Measurements from ENCODE around the gene EPSTI1.
A peak's percentile ranks its signal among the peaks of the same experiment; 100 is the strongest.

Gene EPSTI1

DNA sequence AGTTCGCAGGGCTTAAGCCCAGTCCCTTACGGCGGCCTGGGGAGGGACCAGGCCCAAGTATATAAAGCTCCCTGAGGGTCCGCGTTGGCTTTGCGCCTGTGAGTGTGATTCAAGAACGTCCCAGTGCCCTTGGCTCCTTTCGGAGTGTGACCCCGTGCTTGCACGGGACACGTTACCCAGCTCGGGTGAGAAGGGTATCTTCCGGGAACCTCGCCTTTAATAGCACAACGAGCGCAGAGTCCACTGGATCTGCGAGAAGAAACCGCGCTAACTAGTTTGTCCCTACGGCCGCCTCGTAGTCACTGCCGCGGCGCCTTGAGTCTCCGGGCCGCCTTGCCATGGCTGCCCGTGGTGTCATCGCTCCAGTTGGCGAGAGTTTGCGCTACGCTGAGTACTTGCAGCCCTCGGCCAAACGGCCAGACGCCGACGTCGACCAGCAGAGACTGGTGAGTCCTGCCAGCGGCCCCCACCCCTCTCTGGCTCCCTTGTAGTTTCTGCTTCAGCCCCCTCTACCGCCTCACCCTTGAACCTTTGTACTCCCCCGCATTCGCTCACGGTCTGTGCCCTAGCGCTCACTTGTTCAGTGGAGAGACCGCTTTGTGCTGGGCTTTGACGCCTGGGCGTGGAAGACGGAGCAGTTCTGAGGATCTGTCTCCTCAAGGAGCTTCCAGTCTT lies 31.4 kb upstream of the EPSTI1 start, which contains the start of gene DNAJC15:
Gene DNAJC15, plus strand, starts transcription at position 298 of the 675 bp plus-strand sequence. Its CDS starts 41 bp downstream, at position 339.
- peaks cover 11% of the 10 kb centered on the region for H3K4me1 ChIP-seq (ENCODE audit: control insufficient read depth, insufficient read depth, low read length, poor library complexity, severe bottlenecking)
- peak within 1 kb of the TSS; percentile 89 for H3K4me3 ChIP-seq (ENCODE audit: insufficient read depth, low read depth, low read length, poor library complexity, severe bottlenecking)
- no peaks in the 10 kb centered on the region for H3K36me3 ChIP-seq (ENCODE audit: control insufficient read depth, insufficient read depth, low read length)
- no peaks in the 10 kb centered on the region for H3K9me3 ChIP-seq (ENCODE audit: control insufficient read depth, low read length)
- H3K27me3 ChIP-seq (replicated peaks; ENCODE audit: control insufficient read depth, insufficient read depth, low read length, poor library complexity, severe bottlenecking): no peaks in the 10 kb centered on the region
- peak; percentile 13 to 53 (median 49) for DNase-seq
- H3K27ac ChIP-seq (ENCODE audit: insufficient read depth, low read length, poor library complexity, severe bottlenecking): peak within 1 kb of the TSS; percentile 57

DNA sequence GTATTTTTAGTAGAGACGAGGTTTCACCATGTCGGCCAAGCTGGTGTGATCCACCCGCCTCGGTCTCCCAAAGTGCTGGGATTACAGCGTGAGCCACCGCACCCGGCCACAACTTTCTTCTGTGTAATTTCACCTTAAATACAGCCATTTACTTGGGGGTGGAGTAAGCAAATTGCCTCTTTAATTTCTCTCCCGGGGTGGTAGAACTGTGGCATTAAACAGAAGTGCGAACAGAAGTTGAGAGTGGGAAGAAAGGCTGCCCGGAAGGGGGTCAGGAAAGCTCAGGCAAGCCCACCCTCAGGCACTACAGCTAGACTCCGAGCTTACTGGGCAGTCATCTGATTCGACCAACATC lies 30.9 kb upstream of the EPSTI1 start:
- Histone ChIP-seq H3K9me3 (ENCODE audit: control insufficient read depth, low read length) (no peaks in the 10 kb centered on the region), H3K4me1 (ENCODE audit: control insufficient read depth, insufficient read depth, low read length, poor library complexity, severe bottlenecking) (peaks cover 11% of the 10 kb centered on the region), H3K36me3 (ENCODE audit: control insufficient read depth, insufficient read depth, low read length) (no peaks in the 10 kb centered on the region), H3K4me3 (ENCODE audit: insufficient read depth, low read depth, low read length, poor library complexity, severe bottlenecking) (peak overlapping the region; percentile 89), H3K27ac (ENCODE audit: insufficient read depth, low read length, poor library complexity, severe bottlenecking) (peak overlapping the region; percentile 57), H3K27me3 (replicated peaks; ENCODE audit: control insufficient read depth, insufficient read depth, low read length, poor library complexity, severe bottlenecking) (no peaks in the 10 kb centered on the region)
- no peak for DNase-seq

DNA sequence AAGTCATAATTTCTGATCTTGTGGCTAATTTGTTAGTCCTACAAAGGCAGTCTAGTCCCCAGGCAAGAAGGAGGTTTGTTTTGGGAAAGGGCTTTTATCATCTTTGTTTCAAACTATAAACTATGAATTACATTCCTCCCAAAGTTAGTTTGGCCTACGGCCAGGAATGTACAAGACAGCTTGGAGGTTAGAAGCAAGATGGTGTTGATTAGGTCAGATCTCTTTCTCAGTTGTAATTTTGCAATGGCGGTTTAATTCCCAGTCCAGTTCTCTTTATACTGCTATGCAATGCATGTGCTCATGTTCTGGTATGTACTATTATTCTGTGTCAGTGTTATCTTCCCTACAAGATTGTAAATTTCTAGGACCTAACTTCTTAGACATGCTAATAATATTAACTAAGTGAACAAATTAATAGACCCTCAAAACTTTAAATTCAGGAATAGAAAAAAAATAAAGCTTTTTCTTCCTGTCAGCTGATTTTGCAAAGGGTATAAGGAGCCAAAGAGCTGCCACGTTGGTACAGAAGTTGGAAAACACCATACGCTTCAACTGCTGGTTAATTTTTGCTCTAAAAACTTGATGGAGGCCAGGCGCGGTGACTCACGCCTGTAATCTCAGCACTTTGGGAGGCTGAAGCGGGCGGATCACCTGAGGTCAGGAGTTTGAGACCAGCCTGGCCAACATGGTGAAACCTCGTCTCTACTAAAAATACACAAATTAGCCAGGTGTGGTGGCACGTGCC lies 30.1 kb upstream of the EPSTI1 start:
- Histone ChIP-seq H3K36me3 (ENCODE audit: control insufficient read depth, insufficient read depth, low read length) (no peaks in the 10 kb centered on the region), H3K9me3 (ENCODE audit: control insufficient read depth, low read length) (no peaks in the 10 kb centered on the region), H3K4me3 (ENCODE audit: insufficient read depth, low read depth, low read length, poor library complexity, severe bottlenecking) (no peak overlapping the region), H3K27ac (ENCODE audit: insufficient read depth, low read length, poor library complexity, severe bottlenecking) (no peak overlapping the region), H3K4me1 (ENCODE audit: control insufficient read depth, insufficient read depth, low read length, poor library complexity, severe bottlenecking) (peaks cover 11% of the 10 kb centered on the region), H3K27me3 (replicated peaks; ENCODE audit: control insufficient read depth, insufficient read depth, low read length, poor library complexity, severe bottlenecking) (no peaks in the 10 kb centered on the region)
- no peak for DNase-seq

DNA sequence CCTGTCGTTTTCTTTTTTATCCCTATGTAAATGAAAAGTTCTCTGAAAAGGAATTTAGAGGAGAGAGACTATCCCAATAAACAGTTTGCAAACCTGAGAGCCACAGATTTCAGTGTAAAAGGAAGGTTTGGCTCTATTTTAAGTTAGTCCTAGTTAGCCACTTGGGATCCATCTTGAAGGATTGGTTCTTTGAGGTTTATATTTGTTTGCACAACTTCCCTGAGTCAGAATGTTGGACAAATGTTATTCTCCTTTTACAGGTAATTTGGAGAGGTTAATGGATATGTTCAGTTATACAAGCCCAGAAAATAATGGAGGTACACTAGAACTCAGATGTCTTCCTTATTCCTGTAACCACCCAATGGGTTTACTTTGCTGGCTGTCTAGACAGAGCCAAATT lies 28.8 kb upstream of the EPSTI1 start:
- Histone ChIP-seq H3K4me3 (ENCODE audit: insufficient read depth, low read depth, low read length, poor library complexity, severe bottlenecking) (no peak overlapping the region), H3K27me3 (replicated peaks; ENCODE audit: control insufficient read depth, insufficient read depth, low read length, poor library complexity, severe bottlenecking) (no peaks in the 10 kb centered on the region), H3K27ac (ENCODE audit: insufficient read depth, low read length, poor library complexity, severe bottlenecking) (no peak overlapping the region), H3K36me3 (ENCODE audit: control insufficient read depth, insufficient read depth, low read length) (no peaks in the 10 kb centered on the region), H3K9me3 (ENCODE audit: control insufficient read depth, low read length) (no peaks in the 10 kb centered on the region), H3K4me1 (ENCODE audit: control insufficient read depth, insufficient read depth, low read length, poor library complexity, severe bottlenecking) (peaks cover 11% of the 10 kb centered on the region)
- DNase-seq: no peak

DNA sequence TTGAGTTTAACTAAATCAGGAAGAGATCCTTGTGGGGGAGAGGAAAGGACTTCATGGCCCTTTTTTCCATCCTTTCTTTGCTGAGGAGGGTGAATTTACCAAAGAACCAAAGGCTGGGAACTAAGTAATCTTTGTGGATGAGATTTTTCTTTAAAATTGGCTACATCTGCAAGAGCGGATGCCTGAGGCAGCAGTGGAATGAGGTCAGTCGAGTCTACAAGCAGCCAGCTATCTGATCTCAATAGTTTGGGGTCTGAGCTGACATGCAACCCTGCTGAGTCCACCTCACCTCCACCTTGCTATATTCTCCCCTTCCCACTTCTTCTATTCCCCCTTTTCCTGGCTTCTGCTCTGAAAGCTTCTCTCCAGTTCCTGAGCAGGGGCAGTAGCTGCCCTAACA lies 27.8 kb upstream of the EPSTI1 start:
- Histone ChIP-seq H3K9me3 (ENCODE audit: control insufficient read depth, low read length) (no peaks in the 10 kb centered on the region), H3K36me3 (ENCODE audit: control insufficient read depth, insufficient read depth, low read length) (no peaks in the 10 kb centered on the region), H3K4me1 (ENCODE audit: control insufficient read depth, insufficient read depth, low read length, poor library complexity, severe bottlenecking) (peaks cover 11% of the 10 kb centered on the region), H3K4me3 (ENCODE audit: insufficient read depth, low read depth, low read length, poor library complexity, severe bottlenecking) (no peak overlapping the region), H3K27ac (ENCODE audit: insufficient read depth, low read length, poor library complexity, severe bottlenecking) (no peak overlapping the region), H3K27me3 (replicated peaks; ENCODE audit: control insufficient read depth, insufficient read depth, low read length, poor library complexity, severe bottlenecking) (no peaks in the 10 kb centered on the region)
- DNase-seq: no peak

DNA sequence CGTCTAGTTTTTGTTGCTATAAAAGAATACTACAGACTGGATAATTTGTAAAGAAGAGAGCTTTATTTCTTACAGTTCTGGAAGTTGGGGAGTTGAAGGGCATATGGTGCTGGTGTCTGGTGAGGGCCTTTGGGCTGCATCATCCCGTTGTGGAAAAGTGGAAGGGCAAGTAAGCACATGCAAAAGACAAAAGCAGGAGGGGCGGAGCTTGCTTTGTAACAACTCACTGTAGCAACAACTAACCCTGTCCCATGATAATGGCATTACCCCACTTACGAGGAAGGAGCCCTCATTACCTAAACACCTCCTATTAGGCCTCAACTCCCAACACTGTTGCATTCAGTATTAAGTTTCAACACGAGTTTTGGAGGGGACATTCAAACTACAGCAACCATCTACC lies 24.2 kb upstream of the EPSTI1 start:
- Histone ChIP-seq H3K4me1 (ENCODE audit: control insufficient read depth, insufficient read depth, low read length, poor library complexity, severe bottlenecking) (no peaks in the 10 kb centered on the region), H3K4me3 (ENCODE audit: insufficient read depth, low read depth, low read length, poor library complexity, severe bottlenecking) (no peak overlapping the region), H3K27ac (ENCODE audit: insufficient read depth, low read length, poor library complexity, severe bottlenecking) (no peak overlapping the region), H3K27me3 (replicated peaks; ENCODE audit: control insufficient read depth, insufficient read depth, low read length, poor library complexity, severe bottlenecking) (no peaks in the 10 kb centered on the region), H3K36me3 (ENCODE audit: control insufficient read depth, insufficient read depth, low read length) (no peaks in the 10 kb centered on the region), H3K9me3 (ENCODE audit: control insufficient read depth, low read length) (no peaks in the 10 kb centered on the region)
- no peak for DNase-seq

DNA sequence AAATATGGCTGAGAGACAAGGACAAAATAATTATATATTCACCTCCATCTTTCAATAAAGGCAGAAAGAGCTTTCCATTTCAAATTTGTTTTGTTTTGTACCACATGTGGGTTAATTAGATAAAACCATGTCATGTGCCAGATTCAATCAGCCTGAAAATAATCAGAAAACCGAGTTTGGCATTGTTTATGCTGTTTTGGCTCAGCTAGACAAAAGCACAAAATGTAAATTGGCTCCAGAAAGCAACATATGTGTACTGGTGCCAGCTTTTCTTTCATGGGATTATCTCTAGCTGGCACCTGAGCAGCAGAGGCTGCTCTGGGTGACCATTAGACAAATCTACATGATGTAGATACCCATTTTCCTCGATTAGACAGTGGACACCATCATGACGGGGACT lies 22.1 kb upstream of the EPSTI1 start:
- no peak for DNase-seq
- Histone ChIP-seq H3K9me3 (ENCODE audit: control insufficient read depth, low read length) (no peaks in the 10 kb centered on the region), H3K36me3 (ENCODE audit: control insufficient read depth, insufficient read depth, low read length) (no peaks in the 10 kb centered on the region), H3K4me1 (ENCODE audit: control insufficient read depth, insufficient read depth, low read length, poor library complexity, severe bottlenecking) (no peaks in the 10 kb centered on the region), H3K27ac (ENCODE audit: insufficient read depth, low read length, poor library complexity, severe bottlenecking) (no peak overlapping the region), H3K27me3 (replicated peaks; ENCODE audit: control insufficient read depth, insufficient read depth, low read length, poor library complexity, severe bottlenecking) (no peaks in the 10 kb centered on the region), H3K4me3 (ENCODE audit: insufficient read depth, low read depth, low read length, poor library complexity, severe bottlenecking) (no peak overlapping the region)

DNA sequence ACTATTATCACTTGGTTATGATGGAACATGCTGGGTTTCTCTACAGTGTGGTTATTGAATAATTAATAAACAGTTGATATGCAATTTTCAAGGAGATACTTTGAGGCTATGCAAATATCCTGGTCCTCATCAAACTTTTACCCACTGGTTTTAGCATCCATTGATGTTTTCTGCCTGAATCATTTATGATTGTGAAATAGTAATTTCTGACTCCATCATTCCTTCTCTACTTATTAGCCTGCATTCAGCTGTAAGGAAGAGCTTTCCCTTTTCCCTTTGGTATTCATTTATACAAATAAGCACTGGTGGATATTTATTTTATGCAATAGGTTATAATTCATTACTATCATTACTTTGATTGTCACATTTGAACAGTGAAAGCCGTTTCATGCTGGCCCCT lies 17.5 kb upstream of the EPSTI1 start:
- Histone ChIP-seq H3K4me1 (ENCODE audit: control insufficient read depth, insufficient read depth, low read length, poor library complexity, severe bottlenecking) (no peaks in the 10 kb centered on the region), H3K27me3 (replicated peaks; ENCODE audit: control insufficient read depth, insufficient read depth, low read length, poor library complexity, severe bottlenecking) (no peaks in the 10 kb centered on the region), H3K9me3 (ENCODE audit: control insufficient read depth, low read length) (no peaks in the 10 kb centered on the region), H3K4me3 (ENCODE audit: insufficient read depth, low read depth, low read length, poor library complexity, severe bottlenecking) (no peak overlapping the region), H3K36me3 (ENCODE audit: control insufficient read depth, insufficient read depth, low read length) (no peaks in the 10 kb centered on the region), H3K27ac (ENCODE audit: insufficient read depth, low read length, poor library complexity, severe bottlenecking) (no peak overlapping the region)
- no peak for DNase-seq

DNA sequence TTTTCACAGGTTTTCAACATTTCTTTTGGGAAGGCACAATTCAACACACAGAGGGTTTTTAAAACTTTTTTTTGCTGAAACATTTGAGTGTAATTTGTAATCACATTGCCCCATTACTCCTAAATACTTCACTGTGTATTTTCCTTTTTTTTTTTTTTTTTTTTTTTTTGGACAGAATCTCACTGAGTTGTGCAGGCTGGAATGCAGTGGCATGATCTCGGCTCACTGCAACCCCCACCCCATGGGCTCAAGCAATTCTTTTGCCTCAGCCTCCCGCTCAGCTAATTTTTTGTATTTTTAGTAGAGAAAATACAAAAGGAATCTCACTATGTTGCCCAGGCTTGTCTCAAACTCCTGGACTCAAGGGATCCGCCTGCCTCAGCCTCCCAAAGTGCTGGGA lies 16.6 kb upstream of the EPSTI1 start:
- DNase-seq: no peak
- Histone ChIP-seq H3K9me3 (ENCODE audit: control insufficient read depth, low read length) (no peaks in the 10 kb centered on the region), H3K36me3 (ENCODE audit: control insufficient read depth, insufficient read depth, low read length) (no peaks in the 10 kb centered on the region), H3K27ac (ENCODE audit: insufficient read depth, low read length, poor library complexity, severe bottlenecking) (no peak overlapping the region), H3K4me3 (ENCODE audit: insufficient read depth, low read depth, low read length, poor library complexity, severe bottlenecking) (no peak overlapping the region), H3K4me1 (ENCODE audit: control insufficient read depth, insufficient read depth, low read length, poor library complexity, severe bottlenecking) (no peaks in the 10 kb centered on the region), H3K27me3 (replicated peaks; ENCODE audit: control insufficient read depth, insufficient read depth, low read length, poor library complexity, severe bottlenecking) (no peaks in the 10 kb centered on the region)

DNA sequence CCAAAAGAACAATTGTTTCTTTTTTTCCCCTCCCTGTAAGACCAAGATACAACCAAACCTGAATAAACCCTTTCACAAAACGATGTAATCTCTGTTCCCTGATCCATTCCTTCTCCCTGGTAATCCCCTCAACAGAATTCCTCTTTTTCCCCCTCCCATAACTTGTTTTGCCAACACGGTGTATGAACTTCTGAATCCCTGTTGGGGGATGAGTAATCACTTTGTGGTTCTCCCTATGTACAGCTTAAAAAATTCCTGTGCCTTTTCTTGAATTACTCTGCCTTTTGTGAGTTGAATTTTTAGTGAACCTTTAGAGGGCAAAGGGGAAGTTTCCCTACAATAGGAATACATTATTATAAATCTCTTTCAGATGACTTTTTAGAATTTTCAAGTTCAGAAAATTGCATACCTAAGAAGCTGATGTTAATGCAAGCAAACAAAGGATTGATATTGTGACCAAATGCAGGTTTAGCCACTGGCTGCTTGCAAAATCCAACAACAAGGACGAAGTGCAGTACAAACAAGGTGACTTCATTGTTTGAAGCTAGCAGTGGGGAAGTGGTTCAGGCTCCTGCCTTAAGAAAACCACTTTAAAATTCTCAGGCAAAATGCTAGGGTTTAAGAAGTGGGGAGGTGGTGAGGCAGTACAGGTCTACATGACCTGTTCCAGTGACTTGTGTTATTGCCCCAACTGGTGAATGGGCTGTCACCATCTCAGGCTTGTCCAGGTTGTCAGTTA lies 15.0 kb upstream of the EPSTI1 start:
- DNase-seq: no peak
- H3K27ac ChIP-seq (ENCODE audit: insufficient read depth, low read length, poor library complexity, severe bottlenecking): no peak overlapping the region

More for the DNA sequence above, 15.0 kb upstream of the EPSTI1 start:
- Histone ChIP-seq H3K4me3 (ENCODE audit: insufficient read depth, low read depth, low read length, poor library complexity, severe bottlenecking) (no peak overlapping the region), H3K27me3 (replicated peaks; ENCODE audit: control insufficient read depth, insufficient read depth, low read length, poor library complexity, severe bottlenecking) (no peaks in the 10 kb centered on the region), H3K9me3 (ENCODE audit: control insufficient read depth, low read length) (no peaks in the 10 kb centered on the region), H3K36me3 (ENCODE audit: control insufficient read depth, insufficient read depth, low read length) (no peaks in the 10 kb centered on the region), H3K4me1 (ENCODE audit: control insufficient read depth, insufficient read depth, low read length, poor library complexity, severe bottlenecking) (no peaks in the 10 kb centered on the region)

Measured in effector memory CD4-positive, alpha-beta T cell (primary cell).